ENCODE data around the gene CYRIA.

Gene CYRIA

GRCh38 chr2:16666449-16666801 lies 791 bp upstream of the CYRIA start:
- peak; percentile 29 for DNase-seq

GRCh38 chr2:16664809-16665747 lies 556 bp downstream of the CYRIA start:
- no peak for DNase-seq

- peak; percentile 89 for DNase-seq
Measured at GRCh38 chr2:16664052-16664731, 1.4 kb downstream of the CYRIA start.

GRCh38 chr2:16663121-16663905 lies 2.3 kb downstream of the CYRIA start:
- no peak for DNase-seq

GRCh38 chr2:16661936-16662839 lies 3.4 kb downstream of the CYRIA start:
- no peak for DNase-seq

- no peak for DNase-seq
Measured at GRCh38 chr2:16661526-16661925, 4.1 kb downstream of the CYRIA start.

- DNase-seq = no peak
Measured at GRCh38 chr2:16660556-16660955, 5.1 kb downstream of the CYRIA start.

- DNase-seq = peak; percentile 80
Measured at GRCh38 chr2:16660114-16660513, 5.5 kb downstream of the CYRIA start.

GRCh38 chr2:16658076-16658739 lies 7.4 kb downstream of the CYRIA start:
- DNase-seq = peak; percentile 95

GRCh38 chr2:16657671-16658070 lies 8.0 kb downstream of the CYRIA start:
- DNase-seq = peak; percentile 77

GRCh38 chr2:16656784-16657391 lies 8.7 kb downstream of the CYRIA start:
- DNase-seq = peak; percentile 97

- no peak for DNase-seq
Measured at GRCh38 chr2:16655905-16656642, 9.6 kb downstream of the CYRIA start.

GRCh38 chr2:16655445-16655837 lies 10.2 kb downstream of the CYRIA start:
- DNase-seq = peak; percentile 24

GRCh38 chr2:16654833-16655444 lies 10.7 kb downstream of the CYRIA start:
- peak; percentile 80 for DNase-seq

- DNase-seq = peak; percentile 99
Measured at GRCh38 chr2:16653799-16654198, 11.8 kb downstream of the CYRIA start.

- no peak for DNase-seq
Measured at GRCh38 chr2:16653083-16653375, 12.6 kb downstream of the CYRIA start.

GRCh38 chr2:16652296-16653082 lies 13.1 kb downstream of the CYRIA start:
- no peak for DNase-seq

GRCh38 chr2:16650287-16651249 lies 15.1 kb downstream of the CYRIA start:
- DNase-seq = peak; percentile 78
